Thoracic aorta (tissue), 2 donors: ENCODE data around the gene SIL1. TPM values are rescaled to one million over a fixed set of nuclear protein-coding genes. Genes with fewer than 3 reads are reported as not detected.
A peak's percentile ranks its signal among the peaks of the same experiment; 100 is the strongest.

ENCODE experiments used
- ATAC-seq: fragments of 150-250 bp; one replicate; pipeline ENCODE4 v1.8.0; 2017; ENCODE audit warnings: low read depth; ENCODE audit not compliant: insufficient number of reproducible peaks, low FRiP score
- DNase-seq: peaks from one replicate; pipeline ENCODE4 v3.0.0-alpha.2; 2020; ENCODE audit warnings: low spot score
- H3K27ac ChIP-seq, 2 donors: fragments of 200-600 bp; sonication (generic); 1 replicate in 1 of 2; 2 replicates in 1 of 2; pipeline ENCODE4 v1.5.1; 2016; ENCODE audit warnings: mild to moderate bottlenecking in 2 of 2, moderate library complexity in 2 of 2
- H3K27me3 ChIP-seq: fragments of 200-600 bp; sonication (generic); replicated peaks from 2 replicates; pipeline ENCODE4 v1.6.0; 2016; ENCODE audit warnings: mild to moderate bottlenecking; ENCODE audit not compliant: insufficient read depth
- H3K36me3 ChIP-seq: fragments of 200-600 bp; sonication (generic); one replicate; pipeline ENCODE4 v1.5.1; 2016
- H3K4me1 ChIP-seq, 2 donors: fragments of 200-600 bp; sonication (generic); 1 replicate in 1 of 2; 2 replicates in 1 of 2; pipeline versions ENCODE4 v1.5.1 to v1.6.0; 2016; ENCODE audit warnings: low read depth in 2 of 2, mild to moderate bottlenecking in 1 of 2; ENCODE audit not compliant: control insufficient read depth in 1 of 2
- H3K4me3 ChIP-seq: fragments of 200-600 bp; sonication (generic); 2 replicates; pipeline ENCODE4 v1.5.1; 2016; ENCODE audit warnings: mild to moderate bottlenecking
- H3K9me3 ChIP-seq: fragments of 200-600 bp; sonication (generic); 2 replicates; pipeline ENCODE4 v1.5.1; 2016
- total RNA-seq, 2 donors: library from RNA; depleted of rRNA; stranded (reverse); fragments of >200 nt; gene quantifications; one replicate each; pipeline versions ENCODE4 v1.1.0 to v1.2.3, GENCODE V29; 2016
- TF ChIP-seq, protein P1 (sequence below): fragments of 200-600 bp; sonication (generic); IDR thresholded peaks from one replicate; pipeline ENCODE4 v1.5.1; 2019; ENCODE audit warnings: antibody characterized with exemption

SIL1 gene
- total RNA-seq, 2 donors from 2014 or later, result 33.1 to 41.2 TPM

DNA sequence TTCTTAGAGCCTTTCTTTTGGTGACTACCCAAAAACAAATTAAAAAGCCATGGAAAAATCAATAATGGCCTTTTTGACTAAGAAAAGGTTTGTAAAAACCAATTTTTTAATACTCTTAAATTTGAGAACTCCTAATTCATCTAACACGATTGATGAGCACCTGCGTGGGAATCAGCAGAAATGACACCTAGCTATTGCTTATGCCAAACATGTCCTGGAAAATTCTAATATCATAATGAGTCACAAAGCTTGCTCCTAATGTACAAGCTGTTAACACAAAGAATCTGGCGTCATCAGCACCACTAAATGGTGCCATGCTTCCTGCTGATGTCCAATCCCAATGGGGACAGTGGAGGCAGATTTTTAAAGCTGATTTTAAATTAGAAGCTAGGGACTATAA lies 176.8 kb downstream of the SIL1 start:
- H3K36me3 ChIP-seq, result no peaks in the 10 kb centered on the region
- TF ChIP-seq, protein P1, sequence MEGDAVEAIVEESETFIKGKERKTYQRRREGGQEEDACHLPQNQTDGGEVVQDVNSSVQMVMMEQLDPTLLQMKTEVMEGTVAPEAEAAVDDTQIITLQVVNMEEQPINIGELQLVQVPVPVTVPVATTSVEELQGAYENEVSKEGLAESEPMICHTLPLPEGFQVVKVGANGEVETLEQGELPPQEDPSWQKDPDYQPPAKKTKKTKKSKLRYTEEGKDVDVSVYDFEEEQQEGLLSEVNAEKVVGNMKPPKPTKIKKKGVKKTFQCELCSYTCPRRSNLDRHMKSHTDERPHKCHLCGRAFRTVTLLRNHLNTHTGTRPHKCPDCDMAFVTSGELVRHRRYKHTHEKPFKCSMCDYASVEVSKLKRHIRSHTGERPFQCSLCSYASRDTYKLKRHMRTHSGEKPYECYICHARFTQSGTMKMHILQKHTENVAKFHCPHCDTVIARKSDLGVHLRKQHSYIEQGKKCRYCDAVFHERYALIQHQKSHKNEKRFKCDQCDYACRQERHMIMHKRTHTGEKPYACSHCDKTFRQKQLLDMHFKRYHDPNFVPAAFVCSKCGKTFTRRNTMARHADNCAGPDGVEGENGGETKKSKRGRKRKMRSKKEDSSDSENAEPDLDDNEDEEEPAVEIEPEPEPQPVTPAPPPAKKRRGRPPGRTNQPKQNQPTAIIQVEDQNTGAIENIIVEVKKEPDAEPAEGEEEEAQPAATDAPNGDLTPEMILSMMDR, result no peak
- ATAC-seq (no peak), DNase-seq (no peak)
- H3K27me3 ChIP-seq, result no peaks in the 10 kb centered on the region
- no peak overlapping the region for H3K4me3 ChIP-seq
- H3K9me3 ChIP-seq, result no peaks in the 10 kb centered on the region
- H3K27ac ChIP-seq, result peak overlapping the region; percentile 64 to 86
- peaks cover 20 to 51% of the 10 kb centered on the region in 2 donors for H3K4me1 ChIP-seq

DNA sequence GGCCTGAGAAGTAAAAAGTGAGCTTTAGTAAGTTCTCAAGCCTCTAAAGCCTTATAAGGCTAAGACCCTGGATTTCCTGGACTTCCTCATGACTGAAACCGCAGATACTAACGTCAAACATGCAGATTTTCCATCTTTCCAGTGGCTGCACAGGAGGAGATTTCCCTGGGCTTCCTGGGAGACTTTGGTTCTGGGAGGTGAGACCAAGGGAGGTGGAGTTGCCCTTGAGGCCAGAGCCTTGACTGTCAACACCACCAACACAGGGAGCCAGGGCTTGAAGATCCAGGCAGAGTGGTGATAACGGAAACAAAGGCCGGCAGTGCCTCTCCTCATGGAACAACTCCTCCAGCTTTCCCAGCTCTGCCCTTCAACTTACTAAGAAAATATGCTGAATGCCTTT lies 178.3 kb downstream of the SIL1 start:
- H3K27me3 ChIP-seq, result no peaks in the 10 kb centered on the region
- no peak for ATAC-seq
- TF ChIP-seq, protein P1, result no peak
- H3K36me3 ChIP-seq, result no peaks in the 10 kb centered on the region
- H3K9me3 ChIP-seq, result no peaks in the 10 kb centered on the region
- no peak for DNase-seq
- peak overlapping the region; percentile 57 to 63 for H3K27ac ChIP-seq
- H3K4me3 ChIP-seq, result no peak overlapping the region
- H3K4me1 ChIP-seq, result peaks cover 17 to 46% of the 10 kb centered on the region in 2 donors

DNA sequence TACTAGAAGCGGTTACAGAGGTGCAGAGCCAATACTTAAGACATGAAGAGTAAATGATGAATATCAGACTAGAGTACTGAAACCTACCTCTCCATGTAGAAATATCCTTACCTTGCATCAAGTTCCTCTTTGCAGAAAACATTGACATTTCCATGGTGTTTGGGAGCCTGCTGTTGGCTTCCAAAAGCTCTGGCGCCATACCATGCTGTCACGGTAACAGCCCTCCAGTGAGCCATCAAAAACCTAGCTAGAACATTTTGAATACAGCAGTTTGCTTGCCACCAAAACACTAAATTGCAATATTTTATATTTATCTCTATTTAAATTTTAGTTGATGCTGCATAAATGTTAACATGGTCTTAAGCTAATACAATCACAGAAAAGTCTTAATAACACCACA lies 179.0 kb downstream of the SIL1 start:
- DNase-seq, result no peak
- peaks cover 17 to 46% of the 10 kb centered on the region in 2 donors for H3K4me1 ChIP-seq
- H3K4me3 ChIP-seq, result no peak overlapping the region
- no peaks in the 10 kb centered on the region for H3K36me3 ChIP-seq
- no peak for ATAC-seq
- H3K27me3 ChIP-seq, result no peaks in the 10 kb centered on the region
- H3K9me3 ChIP-seq, result no peaks in the 10 kb centered on the region
- H3K27ac ChIP-seq, result peak overlapping the region; percentile 57 to 63
- TF ChIP-seq, protein P1, result no peak

DNA sequence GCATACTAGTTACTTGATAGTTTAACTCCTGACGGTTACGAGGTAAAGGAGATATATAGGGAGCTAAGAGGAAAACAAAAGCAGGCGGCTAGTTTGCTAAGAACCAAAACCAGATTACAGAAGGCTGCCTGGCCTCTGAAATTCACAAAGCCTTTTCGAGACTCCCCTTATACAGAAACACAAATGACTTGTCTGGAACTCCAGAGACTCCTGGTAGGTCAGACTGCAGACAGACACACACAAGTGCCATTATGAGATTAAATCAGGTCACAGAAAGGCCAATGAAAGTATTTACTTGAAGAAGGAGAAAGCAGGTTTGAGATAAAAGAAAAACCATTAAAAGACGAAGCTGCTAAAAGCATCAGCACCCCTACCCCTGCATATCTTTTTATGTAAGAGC lies 180.5 kb downstream of the SIL1 start:
- Histone ChIP-seq H3K9me3 (no peaks in the 10 kb centered on the region), H3K27ac (no peak overlapping the region), H3K27me3 (no peaks in the 10 kb centered on the region), H3K36me3 (no peaks in the 10 kb centered on the region), H3K4me1 (peaks cover 6 to 33% of the 10 kb centered on the region in 2 donors), H3K4me3 (no peak overlapping the region)
- ATAC-seq (no peak), DNase-seq (no peak)
- TF ChIP-seq, protein P1, result no peak

DNA sequence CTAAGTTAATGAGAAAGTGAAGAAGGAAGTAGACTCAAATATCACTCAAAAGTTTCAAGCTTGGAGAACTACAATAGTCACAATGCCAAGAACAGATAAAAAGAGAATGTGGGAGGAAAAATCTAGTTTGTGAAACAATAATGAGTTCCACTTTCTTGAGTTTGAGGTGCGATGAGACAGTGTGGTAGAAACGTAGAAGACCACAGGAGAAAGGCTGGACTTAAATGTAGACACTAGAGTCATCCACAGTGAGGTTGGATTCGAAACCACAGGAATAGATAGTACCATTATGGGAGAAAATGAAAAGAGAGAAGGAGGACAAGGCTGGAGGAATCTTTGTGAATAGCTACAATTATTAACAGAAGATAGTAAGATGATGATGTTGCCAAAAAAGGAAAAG lies 182.0 kb downstream of the SIL1 start:
- DNase-seq (no peak), ATAC-seq (no peak)
- Histone ChIP-seq H3K27me3 (no peaks in the 10 kb centered on the region), H3K36me3 (no peaks in the 10 kb centered on the region), H3K4me1 (peaks cover 3 to 18% of the 10 kb centered on the region in 2 donors), H3K4me3 (no peak overlapping the region), H3K9me3 (no peaks in the 10 kb centered on the region), H3K27ac (no peak overlapping the region)
- TF ChIP-seq, protein P1, result no peak
